Activated CD8-positive, alpha-beta memory T cell treated with anti-CD3 and anti-CD28 coated beads for 48 hours (primary cell): ENCODE measurements around the gene CAPN2.
A peak's percentile ranks its signal among the peaks of the same experiment; 100 is the strongest.

Experiments used
- DNase-seq, 3 experiments: peaks; one replicate each; pipeline ENCODE4 v3.0.0-alpha.2; 2020; ENCODE audit warnings: low read depth in 2 of 3, low spot score in 2 of 3

CAPN2 gene

GRCh38 chr1:223712194-223712849, at the start of gene CAPN2:
Gene CAPN2, plus strand, starts transcription at chr1:223712539. Its CDS starts 102 bp downstream, at chr1:223712641.
- DNase-seq = peak in 1 of 3 experiments; percentile 44

GRCh38 chr1:223662943-223663342, 49.4 kb upstream of the CAPN2 start:
- no peak for DNase-seq

GRCh38 chr1:223664106-223664505, 48.2 kb upstream of the CAPN2 start:
- no peak for DNase-seq

GRCh38 chr1:223665592-223666312, 46.6 kb upstream of the CAPN2 start, which contains the start of gene CAPN8:
Gene CAPN8, minus strand, starts transcription at chr1:223665701. Its CDS starts 55 bp downstream, at chr1:223665646.
- no peak for DNase-seq

- DNase-seq = no peak
Measured at GRCh38 chr1:223667484-223668182, 44.7 kb upstream of the CAPN2 start.

- DNase-seq = no peak
Measured at GRCh38 chr1:223669003-223669795, 43.1 kb upstream of the CAPN2 start.

GRCh38 chr1:223670458-223671159, 41.7 kb upstream of the CAPN2 start:
- no peak for DNase-seq

- no peak for DNase-seq
Measured at GRCh38 chr1:223674119-223674890, 38.0 kb upstream of the CAPN2 start.

GRCh38 chr1:223678841-223679240, 33.5 kb upstream of the CAPN2 start:
- DNase-seq = no peak

GRCh38 chr1:223680188-223680587, 32.2 kb upstream of the CAPN2 start:
- DNase-seq = no peak

- DNase-seq = no peak
Measured at GRCh38 chr1:223682502-223682901, 29.8 kb upstream of the CAPN2 start.

- DNase-seq = peak in 1 of 3 experiments; percentile 11
Measured at GRCh38 chr1:223683586-223684487, 28.5 kb upstream of the CAPN2 start.

- no peak for DNase-seq
Measured at GRCh38 chr1:223684488-223684792, 27.9 kb upstream of the CAPN2 start.

- DNase-seq = no peak
Measured at GRCh38 chr1:223691121-223691520, 21.2 kb upstream of the CAPN2 start.

- no peak for DNase-seq
Measured at GRCh38 chr1:223695014-223695548, 17.3 kb upstream of the CAPN2 start.

GRCh38 chr1:223695941-223696340, 16.4 kb upstream of the CAPN2 start:
- DNase-seq = no peak

GRCh38 chr1:223700388-223700918, 11.9 kb upstream of the CAPN2 start:
- no peak for DNase-seq

GRCh38 chr1:223700942-223701637, 11.2 kb upstream of the CAPN2 start:
- no peak for DNase-seq
